ENCODE results near the gene NHSL2.

The NHSL2 gene

DNA sequence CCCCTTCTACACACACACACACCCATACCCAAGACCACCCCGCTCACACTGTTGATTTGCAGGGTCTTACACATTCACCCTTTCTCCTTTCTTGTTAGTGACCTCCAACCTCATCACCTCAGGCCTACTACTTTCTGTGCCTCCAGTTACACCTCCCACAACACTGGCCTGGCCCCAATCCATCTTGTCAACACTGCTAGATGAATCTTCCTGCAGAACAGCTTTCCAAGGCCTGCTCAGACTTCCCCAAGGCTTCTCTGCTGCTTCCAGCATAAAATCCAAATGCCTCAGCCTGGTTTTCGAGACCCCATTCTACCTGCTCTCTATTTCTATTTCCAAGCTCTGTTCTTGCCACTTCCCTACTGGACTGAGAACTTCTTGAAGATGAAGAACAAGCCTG is 79.9 kb downstream of the NHSL2 start:
- H3K36me3 ChIP-seq (ENCODE audit: control insufficient read depth in 1 of 2, insufficient read depth in 2 of 2, low read depth in 1 of 2, low read length in 2 of 2), result no peaks in the 10 kb centered on the region
- H4K91ac ChIP-seq (ENCODE audit: low read length), result no peak overlapping the region
- no peak overlapping the region for H3K4me3 ChIP-seq (ENCODE audit: insufficient read depth in 1 of 2, low read depth in 1 of 2, low read length in 2 of 2)
- H3K18ac ChIP-seq (ENCODE audit: low read depth in 1 of 2, low read length in 2 of 2), result no peak overlapping the region
- no peak overlapping the region for H3K27ac ChIP-seq (ENCODE audit: low read length, poor library complexity, severe bottlenecking)
- no peak overlapping the region for H3K4me2 ChIP-seq (ENCODE audit: low read length, poor library complexity, severe bottlenecking)
- H3K23ac ChIP-seq (ENCODE audit: low read length in 2 of 2), result no peak overlapping the region
- peaks cover 9% of the 10 kb centered on the region for H3K4me1 ChIP-seq (ENCODE audit: control insufficient read depth, insufficient read depth, low read depth, low read length)
- H3K9me3 ChIP-seq (ENCODE audit: control insufficient read depth, low read length), result no peaks in the 10 kb centered on the region
- no peak overlapping the region for H3K14ac ChIP-seq (ENCODE audit: low read length in 2 of 2)
- no peak overlapping the region for H2BK120ac ChIP-seq (ENCODE audit: low read depth, low read length)
- WGBS, result 97% methylated on average over 1 of the region's 2 CpGs
- H2BK12ac ChIP-seq (ENCODE audit: low read length in 2 of 2), result no peak overlapping the region
- no peak overlapping the region for H2BK5ac ChIP-seq (ENCODE audit: low read depth, low read length, poor library complexity, severe bottlenecking)
- no peak for DNase-seq
- peaks cover 0 to 42% of the 10 kb centered on the region in 2 experiments for H3K27me3 ChIP-seq (ENCODE audit: control insufficient read depth in 1 of 2, insufficient read depth in 1 of 2, low read length in 2 of 2)
- no peak overlapping the region for H3K9ac ChIP-seq (ENCODE audit: low read length)
- peaks cover 6% of the 10 kb centered on the region for H3K79me1 ChIP-seq (replicated peaks; ENCODE audit: low read length, poor library complexity, severe bottlenecking)
- no peak overlapping the region for H2AFZ ChIP-seq (ENCODE audit: low read depth, low read length)
- H2BK15ac ChIP-seq (ENCODE audit: low read depth, poor library complexity, severe bottlenecking), result peak overlapping the region; percentile 52
- H4K8ac ChIP-seq (ENCODE audit: low read length), result no peak overlapping the region
- no peak overlapping the region for H2AK5ac ChIP-seq (ENCODE audit: low read length, severe bottlenecking)
- H3K4ac ChIP-seq (ENCODE audit: low read depth in 1 of 2, low read length in 2 of 2), result no peak overlapping the region

DNA sequence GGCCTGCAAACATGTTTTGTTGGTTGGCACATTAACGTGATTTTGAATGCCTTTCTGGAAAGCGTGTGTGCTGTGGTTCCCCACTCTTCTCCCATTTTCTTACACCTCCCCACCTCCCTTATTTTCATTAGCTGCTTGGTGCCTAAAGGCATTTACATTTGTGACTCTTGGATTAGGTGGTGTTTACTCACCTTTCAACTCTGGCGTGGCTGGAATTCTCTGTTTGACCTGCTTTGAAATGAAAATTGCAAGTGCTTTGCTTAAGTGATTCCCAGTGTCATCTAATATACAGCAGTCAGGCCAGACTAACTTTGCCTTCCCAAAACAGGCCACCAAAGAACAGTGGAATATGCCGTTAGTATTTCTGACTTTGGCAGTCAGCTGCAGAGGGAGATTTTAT is 80.5 kb downstream of the NHSL2 start:
- Histone ChIP-seq H3K4me3 (ENCODE audit: insufficient read depth in 1 of 2, low read depth in 1 of 2, low read length in 2 of 2) (no peak overlapping the region), H3K18ac (ENCODE audit: low read depth in 1 of 2, low read length in 2 of 2) (no peak overlapping the region), H2BK120ac (ENCODE audit: low read depth, low read length) (no peak overlapping the region), H3K4ac (ENCODE audit: low read depth in 1 of 2, low read length in 2 of 2) (no peak overlapping the region), H2AK5ac (ENCODE audit: low read length, severe bottlenecking) (no peak overlapping the region), H3K9ac (ENCODE audit: low read length) (no peak overlapping the region), H2BK5ac (ENCODE audit: low read depth, low read length, poor library complexity, severe bottlenecking) (no peak overlapping the region), H3K79me1 (replicated peaks; ENCODE audit: low read length, poor library complexity, severe bottlenecking) (peaks cover 6% of the 10 kb centered on the region), H3K9me3 (ENCODE audit: control insufficient read depth, low read length) (no peaks in the 10 kb centered on the region), H3K4me1 (ENCODE audit: control insufficient read depth, insufficient read depth, low read depth, low read length) (peaks cover 9% of the 10 kb centered on the region), H3K23ac (ENCODE audit: low read length in 2 of 2) (no peak overlapping the region), H2AFZ (ENCODE audit: low read depth, low read length) (no peak overlapping the region), H3K27ac (ENCODE audit: low read length, poor library complexity, severe bottlenecking) (no peak overlapping the region), H3K14ac (ENCODE audit: low read length in 2 of 2) (no peak overlapping the region), H2BK15ac (ENCODE audit: low read depth, poor library complexity, severe bottlenecking) (no peak overlapping the region), H3K4me2 (ENCODE audit: low read length, poor library complexity, severe bottlenecking) (no peak overlapping the region), H4K91ac (ENCODE audit: low read length) (no peak overlapping the region), H3K27me3 (ENCODE audit: control insufficient read depth in 1 of 2, insufficient read depth in 1 of 2, low read length in 2 of 2) (peaks cover 0 to 46% of the 10 kb centered on the region in 2 experiments), H2BK12ac (ENCODE audit: low read length in 2 of 2) (no peak overlapping the region), H4K8ac (ENCODE audit: low read length) (no peak overlapping the region), H3K36me3 (ENCODE audit: control insufficient read depth in 1 of 2, insufficient read depth in 2 of 2, low read depth in 1 of 2, low read length in 2 of 2) (no peaks in the 10 kb centered on the region)
- WGBS, result 75% methylated on average over 2 of the region's 4 CpGs
- no peak for DNase-seq

DNA sequence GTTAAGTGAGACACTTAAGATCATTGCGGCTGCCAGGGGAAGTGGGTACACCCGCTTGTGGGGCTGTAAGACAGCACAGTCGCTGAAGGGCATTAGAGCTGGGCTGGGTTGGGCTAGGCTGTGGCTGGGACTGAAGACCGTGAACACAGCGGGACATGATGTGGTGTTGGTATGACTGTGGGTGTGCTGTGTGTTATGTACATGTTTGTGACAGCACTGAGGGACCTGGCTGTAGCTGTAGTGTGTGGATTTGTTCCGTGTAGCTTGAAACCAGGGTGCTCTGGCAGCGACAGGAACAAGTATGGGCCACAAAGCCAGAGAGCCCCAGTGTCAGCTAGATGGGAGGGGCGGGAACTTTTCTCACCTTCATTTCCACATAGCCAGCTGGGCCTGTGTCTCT is 82.1 kb downstream of the NHSL2 start:
- H2BK120ac ChIP-seq (ENCODE audit: low read depth, low read length), result no peak overlapping the region
- H3K4me2 ChIP-seq (ENCODE audit: low read length, poor library complexity, severe bottlenecking), result no peak overlapping the region
- no peak for DNase-seq
- H3K4me3 ChIP-seq (ENCODE audit: insufficient read depth in 1 of 2, low read depth in 1 of 2, low read length in 2 of 2), result no peak overlapping the region
- no peak overlapping the region for H2BK12ac ChIP-seq (ENCODE audit: low read length in 2 of 2)
- 88% methylated on average over 3 of the region's 8 CpGs for WGBS
- H3K4me1 ChIP-seq (ENCODE audit: control insufficient read depth, insufficient read depth, low read depth, low read length), result peaks cover 13% of the 10 kb centered on the region
- H3K27me3 ChIP-seq (ENCODE audit: control insufficient read depth in 1 of 2, insufficient read depth in 1 of 2, low read length in 2 of 2), result peaks cover 0 to 52% of the 10 kb centered on the region in 2 experiments
- H4K91ac ChIP-seq (ENCODE audit: low read length), result no peak overlapping the region
- H3K4ac ChIP-seq (ENCODE audit: low read depth in 1 of 2, low read length in 2 of 2), result no peak overlapping the region
- H3K18ac ChIP-seq (ENCODE audit: low read depth in 1 of 2, low read length in 2 of 2), result no peak overlapping the region
- no peak overlapping the region for H2BK5ac ChIP-seq (ENCODE audit: low read depth, low read length, poor library complexity, severe bottlenecking)
- no peak overlapping the region for H3K27ac ChIP-seq (ENCODE audit: low read length, poor library complexity, severe bottlenecking)
- H2AK5ac ChIP-seq (ENCODE audit: low read length, severe bottlenecking), result no peak overlapping the region
- no peaks in the 10 kb centered on the region for H3K9me3 ChIP-seq (ENCODE audit: control insufficient read depth, low read length)
- peaks cover 6% of the 10 kb centered on the region for H3K79me1 ChIP-seq (replicated peaks; ENCODE audit: low read length, poor library complexity, severe bottlenecking)
- no peak overlapping the region for H2AFZ ChIP-seq (ENCODE audit: low read depth, low read length)
- H3K23ac ChIP-seq (ENCODE audit: low read length in 2 of 2), result no peak overlapping the region
- H3K9ac ChIP-seq (ENCODE audit: low read length), result no peak overlapping the region
- no peaks in the 10 kb centered on the region for H3K36me3 ChIP-seq (ENCODE audit: control insufficient read depth in 1 of 2, insufficient read depth in 2 of 2, low read depth in 1 of 2, low read length in 2 of 2)
- no peak overlapping the region for H2BK15ac ChIP-seq (ENCODE audit: low read depth, poor library complexity, severe bottlenecking)
- no peak overlapping the region for H3K14ac ChIP-seq (ENCODE audit: low read length in 2 of 2)
- no peak overlapping the region for H4K8ac ChIP-seq (ENCODE audit: low read length)

DNA sequence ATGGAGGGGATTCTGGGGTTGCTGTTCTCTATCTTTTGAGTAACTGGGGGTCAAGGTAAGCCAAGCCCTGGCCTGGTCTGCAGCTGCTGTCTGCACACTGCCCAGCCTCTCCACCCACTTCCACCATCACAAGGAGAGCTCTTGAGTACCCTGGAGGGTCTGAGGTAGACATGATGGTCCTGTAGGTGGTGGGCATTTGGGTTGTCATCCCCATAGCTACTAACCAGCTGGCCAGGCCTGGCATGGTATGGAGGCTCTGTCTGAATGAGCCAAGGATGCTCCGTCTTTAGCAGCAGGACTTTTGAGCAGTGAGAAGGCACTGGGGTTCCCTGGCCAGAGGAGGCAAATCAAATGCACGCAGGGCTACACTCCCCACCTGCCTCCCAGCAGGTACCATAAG is 82.7 kb downstream of the NHSL2 start:
- Histone ChIP-seq H3K14ac (ENCODE audit: low read length in 2 of 2) (no peak overlapping the region), H3K23ac (ENCODE audit: low read length in 2 of 2) (no peak overlapping the region), H3K18ac (ENCODE audit: low read depth in 1 of 2, low read length in 2 of 2) (no peak overlapping the region), H2AK5ac (ENCODE audit: low read length, severe bottlenecking) (no peak overlapping the region), H3K27ac (ENCODE audit: low read length, poor library complexity, severe bottlenecking) (no peak overlapping the region), H3K4me2 (ENCODE audit: low read length, poor library complexity, severe bottlenecking) (no peak overlapping the region), H3K4me1 (ENCODE audit: control insufficient read depth, insufficient read depth, low read depth, low read length) (peaks cover 13% of the 10 kb centered on the region), H4K8ac (ENCODE audit: low read length) (no peak overlapping the region), H2BK12ac (ENCODE audit: low read length in 2 of 2) (no peak overlapping the region), H4K91ac (ENCODE audit: low read length) (no peak overlapping the region), H3K4me3 (ENCODE audit: insufficient read depth in 1 of 2, low read depth in 1 of 2, low read length in 2 of 2) (no peak overlapping the region), H2BK15ac (ENCODE audit: low read depth, poor library complexity, severe bottlenecking) (no peak overlapping the region), H3K4ac (ENCODE audit: low read depth in 1 of 2, low read length in 2 of 2) (no peak overlapping the region), H3K36me3 (ENCODE audit: control insufficient read depth in 1 of 2, insufficient read depth in 2 of 2, low read depth in 1 of 2, low read length in 2 of 2) (no peaks in the 10 kb centered on the region), H3K27me3 (ENCODE audit: control insufficient read depth in 1 of 2, insufficient read depth in 1 of 2, low read length in 2 of 2) (peaks cover 0 to 46% of the 10 kb centered on the region in 2 experiments), H3K9me3 (ENCODE audit: control insufficient read depth, low read length) (no peaks in the 10 kb centered on the region), H2AFZ (ENCODE audit: low read depth, low read length) (no peak overlapping the region), H3K79me1 (replicated peaks; ENCODE audit: low read length, poor library complexity, severe bottlenecking) (peaks cover 6% of the 10 kb centered on the region), H3K9ac (ENCODE audit: low read length) (no peak overlapping the region), H2BK5ac (ENCODE audit: low read depth, low read length, poor library complexity, severe bottlenecking) (no peak overlapping the region), H2BK120ac (ENCODE audit: low read depth, low read length) (no peak overlapping the region)
- DNase-seq, result no peak
- 95% methylated on average over 2 of the region's 2 CpGs for WGBS

All from mesenchymal stem cell (in vitro differentiated cells and primary cell).